Colon (tissue), 2 donors: ENCODE measurements around the gene AS3MT.
"Not testable (repeated sequence)": the region's sequence is repeated elsewhere in the genome, so short reads cannot be mapped to it uniquely, and the experiment has no call there.

ENCODE experiments used
- FAIRE-seq: peaks from 2 replicates; lab custom pipeline; 2012; peaks lifted over from hg19 to GRCh38; lab: Jason Lieb, UNC
- donor health status: control.
- donor health status: control.

Gene AS3MT

DNA sequence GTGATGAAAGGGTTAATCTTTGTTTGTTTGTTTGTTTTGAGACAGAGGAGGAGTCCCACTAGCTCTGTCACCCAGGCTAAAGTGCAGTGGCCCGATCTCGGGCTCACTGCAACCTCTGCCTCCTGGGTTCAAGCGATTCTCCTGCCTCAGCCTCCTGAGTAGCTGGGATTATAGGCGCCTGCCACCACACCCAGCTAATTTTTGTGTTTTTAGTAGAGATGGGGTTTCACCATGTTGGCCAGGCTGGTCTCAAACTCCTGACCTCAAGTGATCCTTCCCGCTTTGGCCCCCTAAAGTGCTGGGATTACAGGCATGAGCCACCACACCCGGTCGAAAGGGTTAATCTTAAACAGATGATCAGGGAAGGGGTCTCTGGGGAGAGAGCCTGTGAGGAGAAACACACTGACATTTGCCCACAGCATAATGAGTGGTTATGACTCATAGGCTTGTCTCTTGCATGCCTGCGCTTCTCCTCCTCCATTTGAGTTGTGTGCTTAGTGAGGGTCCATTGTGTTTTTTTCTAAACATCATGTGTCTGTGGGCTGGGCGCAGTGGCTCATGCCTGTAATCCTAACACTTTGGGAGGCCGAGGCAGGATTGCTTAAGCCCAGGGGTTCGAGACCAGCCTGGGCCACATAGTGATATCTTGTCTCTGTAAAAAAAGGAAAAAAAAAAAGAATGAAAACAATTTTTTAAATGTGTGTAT is 13.4 kb upstream of the AS3MT start:
- not testable (repeated sequence) for FAIRE-seq

DNA sequence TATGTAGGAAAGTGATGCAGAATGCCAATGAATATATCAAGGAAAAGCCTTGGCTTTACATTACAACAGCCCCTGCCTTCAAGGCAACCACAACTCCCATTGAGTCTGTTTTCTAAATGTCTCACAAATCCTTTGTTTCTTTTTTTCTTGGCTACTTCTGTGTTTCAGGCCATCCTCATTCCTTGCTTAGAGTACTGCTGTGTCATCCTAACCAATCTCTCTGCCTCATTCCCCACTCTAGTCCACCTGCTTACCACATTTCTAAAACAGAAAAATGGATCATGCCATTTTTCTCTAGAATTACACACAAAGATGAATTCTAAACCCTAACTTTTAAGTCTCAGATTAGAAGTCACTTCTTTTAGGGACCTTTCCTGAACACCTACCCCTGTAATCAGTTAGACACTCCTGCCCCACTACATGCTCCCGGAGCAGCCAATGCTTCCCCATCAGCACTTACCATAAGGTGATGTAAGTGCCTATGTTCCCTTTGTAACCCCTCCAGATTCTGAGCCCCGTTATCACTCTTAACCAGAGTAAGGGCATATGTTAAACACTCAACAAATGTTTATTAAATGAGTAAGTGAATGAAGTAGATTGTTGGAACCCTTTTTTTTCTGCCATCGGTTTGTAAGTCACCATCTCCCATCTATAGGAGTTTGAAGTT is 12.4 kb upstream of the AS3MT start:
- no peak for FAIRE-seq

DNA sequence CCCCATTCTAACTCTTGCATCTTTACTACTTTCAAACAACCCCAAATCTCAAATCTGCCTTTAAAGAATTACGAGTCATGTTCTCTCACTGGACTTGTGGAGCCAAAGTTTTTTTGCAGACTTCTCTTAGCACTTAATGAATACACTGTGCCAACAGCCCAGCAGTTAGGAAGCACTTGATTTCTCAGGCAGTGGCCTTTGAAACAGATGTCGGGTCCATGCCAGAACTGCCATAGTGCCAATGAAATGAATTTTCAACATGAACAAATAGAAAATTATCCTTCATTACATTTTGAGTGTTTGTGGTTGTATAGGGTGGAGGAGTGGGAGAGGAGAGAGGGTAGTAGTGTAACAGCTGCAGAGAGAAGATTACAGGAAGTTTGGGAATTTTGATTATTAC is 9.4 kb upstream of the AS3MT start:
- no peak for FAIRE-seq

DNA sequence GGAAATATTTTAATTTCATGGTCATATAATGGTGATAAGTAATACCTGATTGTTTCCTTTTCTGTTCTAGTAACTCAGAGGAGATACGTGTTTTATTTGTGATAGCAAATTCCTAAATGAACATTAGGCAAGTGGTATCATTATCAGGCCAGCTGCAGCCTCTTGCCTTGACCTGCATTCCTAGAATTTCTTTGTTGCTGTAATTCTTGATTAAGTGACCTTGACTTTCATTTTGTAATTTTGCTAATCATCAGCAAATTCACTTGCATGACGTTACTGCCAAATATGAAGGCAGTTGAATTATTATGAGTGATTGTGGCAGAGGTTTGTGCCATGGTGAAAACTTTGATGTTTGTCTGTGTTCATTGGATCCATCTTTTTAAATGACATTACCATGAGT is 5.6 kb upstream of the AS3MT start:
- no peak for FAIRE-seq

DNA sequence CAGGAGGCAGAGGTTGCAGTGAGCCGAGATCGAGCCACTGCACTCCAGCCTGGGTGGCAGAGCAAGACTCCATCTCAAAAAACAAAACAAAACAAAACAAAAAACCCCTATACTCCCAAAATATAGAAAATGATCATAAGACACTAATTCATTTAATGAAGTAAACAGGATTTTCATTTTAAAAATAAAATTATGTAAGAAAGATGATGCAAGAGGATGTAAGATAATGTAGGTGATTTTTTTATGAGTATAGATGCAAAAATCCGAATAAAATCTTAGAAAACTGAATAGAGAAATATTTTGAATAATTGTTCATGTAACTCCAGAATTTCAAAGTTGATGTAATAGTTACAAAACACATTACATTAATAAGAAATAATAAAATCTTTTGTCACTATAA is 3.6 kb upstream of the AS3MT start:
- no peak for FAIRE-seq

DNA sequence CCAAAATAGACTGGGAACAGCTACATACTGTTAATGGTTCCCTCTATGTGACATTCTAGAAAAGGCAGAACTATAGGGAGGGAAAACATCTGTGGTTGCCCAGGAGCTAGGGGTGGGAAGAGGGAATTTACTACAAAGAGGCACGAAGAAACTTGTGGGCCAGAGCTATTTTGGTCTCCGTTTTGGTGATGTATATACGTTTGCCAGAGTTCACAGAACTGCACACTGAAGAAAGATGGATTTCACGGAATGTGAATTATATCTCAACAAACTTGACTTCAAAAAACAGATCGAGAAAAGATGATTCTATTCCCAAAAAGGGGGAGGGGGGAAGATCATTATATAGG is 386 bp upstream of the AS3MT start:
- no peak for FAIRE-seq

DNA sequence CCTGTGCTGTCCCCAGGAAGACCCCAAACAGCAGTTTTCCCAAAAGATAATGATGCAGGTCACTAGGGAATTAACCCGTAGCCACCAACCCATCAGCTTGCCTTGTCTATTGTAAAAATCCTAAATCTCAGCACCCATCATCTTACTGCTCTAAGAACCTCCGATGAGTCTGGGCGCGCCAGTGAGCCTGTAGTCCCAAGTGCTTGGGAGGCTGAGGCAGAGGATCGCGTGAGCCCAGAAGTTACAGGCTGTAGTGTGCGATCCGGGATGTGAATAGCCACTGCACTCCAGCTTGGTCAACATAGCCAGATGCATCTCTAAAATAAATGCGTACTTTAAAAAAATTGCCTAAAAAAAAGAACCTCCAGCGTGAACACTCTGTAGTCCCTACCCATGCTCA is 951 bp downstream of the AS3MT start:
- no peak for FAIRE-seq

DNA sequence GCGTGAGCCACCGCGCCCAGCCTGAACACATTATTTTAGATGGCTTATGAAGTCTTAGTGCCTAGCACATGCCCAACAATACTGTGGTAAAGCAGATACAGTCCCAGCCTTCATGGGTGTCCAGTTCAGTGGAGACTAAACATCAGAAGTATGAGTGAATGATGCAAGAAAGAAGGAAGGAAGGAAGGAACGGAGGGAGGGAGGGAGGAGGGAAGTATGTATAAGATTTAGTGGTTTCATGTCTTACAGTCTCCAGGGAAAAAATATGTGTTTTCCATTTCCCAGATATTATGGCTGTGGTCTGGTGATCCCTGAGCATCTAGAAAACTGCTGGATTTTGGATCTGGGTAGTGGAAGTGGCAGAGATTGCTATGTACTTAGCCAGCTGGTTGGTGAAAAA is 2.9 kb downstream of the AS3MT start:
- FAIRE-seq, result no peak

DNA sequence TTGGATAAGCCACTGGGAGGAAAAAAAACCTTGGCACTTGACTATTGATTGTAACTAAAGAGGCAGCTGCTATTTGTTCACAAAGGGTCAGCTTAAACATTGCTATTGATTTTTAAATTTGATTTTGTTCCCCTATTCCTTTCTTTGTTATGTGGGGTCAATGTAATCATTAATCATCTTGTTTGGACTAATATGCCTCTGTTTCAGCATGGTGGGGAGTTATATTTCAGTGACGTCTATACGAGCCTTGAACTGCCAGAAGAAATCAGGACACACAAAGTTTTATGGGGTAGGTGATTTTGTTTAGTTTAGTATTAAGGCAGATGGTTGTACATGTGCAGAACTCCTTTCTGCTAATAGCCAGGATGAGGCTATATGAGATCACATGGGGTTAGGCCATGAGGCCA is 7.5 kb downstream of the AS3MT start:
- no peak for FAIRE-seq

DNA sequence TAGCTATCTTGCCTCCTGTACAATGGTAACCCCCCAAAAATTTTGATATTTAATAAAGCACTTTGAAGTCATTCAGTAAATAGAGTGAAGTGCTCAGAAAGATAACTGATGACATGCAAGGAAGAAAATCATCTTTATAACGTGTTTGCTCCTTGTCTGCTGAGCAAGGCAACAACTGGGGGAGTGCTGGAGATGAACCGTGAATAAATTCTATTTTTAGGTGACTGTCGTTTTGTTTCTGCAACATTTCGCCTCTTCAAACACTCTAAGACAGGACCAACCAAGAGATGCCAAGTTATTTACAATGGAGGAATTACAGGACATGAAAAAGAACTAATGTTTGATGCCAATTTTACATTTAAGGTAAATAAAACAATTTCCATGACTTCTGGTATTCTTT is 9.4 kb downstream of the AS3MT start:
- no peak for FAIRE-seq

DNA sequence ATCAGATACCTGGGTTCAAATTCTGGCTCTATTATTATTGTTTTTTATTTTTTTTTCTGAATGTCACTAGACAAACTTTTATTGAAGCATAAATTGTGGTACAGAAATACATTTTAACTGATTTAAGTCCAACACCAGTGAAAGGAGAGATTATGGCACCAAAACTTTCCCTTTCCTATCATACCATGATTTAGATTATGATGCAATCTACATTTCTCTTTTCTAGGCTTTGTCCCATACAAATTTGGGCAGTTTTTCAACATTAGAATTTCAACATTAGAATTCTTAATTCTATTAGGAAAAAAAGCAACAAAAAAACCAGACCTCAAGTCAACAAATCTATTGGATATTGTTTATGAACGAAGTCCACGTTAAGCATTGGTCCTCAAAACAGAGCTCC is 11.0 kb downstream of the AS3MT start:
- FAIRE-seq, result no peak

DNA sequence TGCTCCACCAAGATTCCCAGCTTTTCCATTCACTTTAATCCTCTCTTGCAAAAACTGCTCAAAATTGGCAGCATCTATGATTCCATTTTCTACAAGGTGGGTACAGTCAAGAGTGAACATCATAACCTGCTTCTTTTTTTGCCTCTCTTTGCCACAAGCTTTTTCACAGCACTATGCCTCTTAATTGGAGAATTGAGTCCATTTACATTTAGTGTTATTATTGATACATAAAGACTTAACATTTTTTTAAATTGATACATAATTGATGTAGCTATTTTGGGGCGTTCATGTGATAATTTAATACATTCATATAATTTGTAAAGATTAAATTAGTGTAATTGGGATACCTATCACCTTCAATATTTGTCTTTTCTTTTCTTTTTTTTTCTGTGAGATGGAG is 18.8 kb downstream of the AS3MT start:
- no peak for FAIRE-seq

DNA sequence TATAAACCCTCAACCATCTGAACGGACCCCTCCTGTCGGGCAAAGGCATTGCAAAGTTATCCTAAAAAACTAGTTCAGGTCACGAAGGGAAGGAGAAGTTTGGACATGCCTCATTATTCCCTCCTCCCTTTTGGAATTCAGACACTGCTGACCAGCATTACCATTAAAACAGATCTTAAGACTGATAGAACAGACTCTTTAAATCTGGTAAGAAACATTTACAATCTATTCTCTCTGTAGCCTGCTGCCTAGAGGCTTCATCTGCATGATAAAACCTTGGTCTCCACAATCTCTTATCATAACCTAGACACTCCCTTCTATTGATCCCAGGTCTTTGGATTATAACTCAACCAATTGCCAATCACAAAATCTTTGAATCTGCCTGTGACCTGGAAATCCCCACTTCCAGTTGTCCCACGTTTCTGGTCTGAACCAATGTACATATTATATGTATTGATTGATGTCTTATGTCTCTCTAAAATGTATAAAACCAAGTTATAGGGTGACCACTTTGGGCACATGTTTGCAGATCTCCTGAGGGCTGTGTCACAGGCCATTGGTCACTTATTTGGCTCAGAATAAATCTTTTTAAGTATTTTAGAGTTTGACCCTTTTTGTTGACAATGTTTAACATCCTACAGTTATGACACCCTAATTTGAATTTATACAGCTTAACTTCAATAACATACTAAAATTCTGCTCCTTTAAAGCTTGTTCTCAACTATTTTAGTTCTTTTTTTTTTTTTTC is 25.4 kb downstream of the AS3MT start:
- FAIRE-seq, result no peak

DNA sequence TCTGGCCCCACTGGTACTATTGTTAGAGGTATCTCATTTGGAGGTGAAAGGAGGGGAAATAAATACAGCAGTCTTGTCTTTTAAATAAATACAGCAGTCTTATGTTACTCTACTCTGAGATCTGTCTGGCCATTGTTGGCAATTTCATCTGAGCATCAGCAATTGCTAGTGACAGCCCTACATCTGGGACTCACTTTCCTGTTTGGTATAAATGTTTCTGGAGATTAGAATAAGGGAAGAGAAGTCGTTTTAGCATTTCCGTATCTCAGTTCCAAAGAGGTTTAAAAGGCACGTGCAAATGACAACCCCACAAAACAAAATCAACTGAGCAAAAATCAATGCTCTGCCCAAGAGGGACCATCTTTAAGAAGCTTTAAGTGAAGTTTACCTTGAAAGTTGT is 30.7 kb downstream of the AS3MT start:
- no peak for FAIRE-seq

DNA sequence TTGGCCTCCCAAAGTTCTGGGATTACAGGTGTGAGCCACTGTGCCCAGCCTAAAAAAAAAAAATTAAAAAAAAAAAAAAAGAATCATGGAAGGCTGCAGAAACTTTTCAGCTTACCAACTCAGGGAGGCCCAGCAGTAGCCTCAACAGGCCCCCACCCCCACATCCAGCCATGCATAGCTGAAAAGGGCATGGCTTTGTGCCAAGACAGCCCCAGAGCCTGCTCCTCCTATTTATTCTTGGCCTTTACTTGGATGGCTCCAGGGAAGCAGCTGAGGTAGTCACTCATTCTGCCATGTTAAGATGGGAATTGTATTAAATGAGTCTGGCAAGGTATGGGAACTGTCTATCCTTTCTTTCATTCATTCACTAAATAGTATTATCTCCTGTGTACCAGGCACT is 35.1 kb downstream of the AS3MT start:
- FAIRE-seq, result no peak

DNA sequence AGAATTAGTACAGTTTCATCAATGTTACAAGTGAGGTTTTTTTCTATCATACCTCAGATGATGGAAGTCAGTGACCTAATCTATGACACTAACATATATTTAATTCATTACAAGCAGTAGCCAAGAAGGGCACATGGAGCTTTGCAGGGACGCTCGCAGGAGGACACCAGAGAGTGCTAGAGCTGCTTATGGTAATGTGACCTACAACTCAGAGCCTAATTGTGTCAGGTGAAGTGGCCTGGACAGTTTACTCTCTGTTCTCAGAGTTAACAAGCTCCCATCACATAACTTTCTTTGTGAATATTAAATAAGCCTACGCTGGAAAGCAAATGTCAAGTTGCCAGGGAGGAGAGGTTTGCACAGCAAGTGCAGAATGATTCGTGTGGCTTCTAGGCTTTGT is 37.2 kb downstream of the AS3MT start:
- FAIRE-seq, result no peak

DNA sequence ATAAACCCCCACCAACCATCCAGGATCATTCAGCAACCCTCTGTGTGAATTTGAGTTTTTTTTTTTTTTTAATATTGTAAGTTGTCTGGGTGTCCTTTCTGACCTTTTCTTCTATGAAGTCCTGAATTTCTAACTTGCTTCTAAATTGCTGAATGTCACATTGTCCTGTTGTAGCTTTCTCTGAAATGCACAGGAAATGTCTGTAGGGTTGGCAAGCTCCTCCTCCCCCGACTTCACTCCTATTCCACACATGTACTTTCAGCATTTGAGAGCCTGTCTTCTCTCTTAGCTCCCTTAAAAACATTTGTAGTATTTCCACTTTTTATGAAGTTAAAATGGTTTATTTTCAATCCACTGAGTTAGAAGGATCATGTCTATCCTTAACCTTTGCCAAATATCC is 45.5 kb downstream of the AS3MT start:
- FAIRE-seq, result no peak

DNA sequence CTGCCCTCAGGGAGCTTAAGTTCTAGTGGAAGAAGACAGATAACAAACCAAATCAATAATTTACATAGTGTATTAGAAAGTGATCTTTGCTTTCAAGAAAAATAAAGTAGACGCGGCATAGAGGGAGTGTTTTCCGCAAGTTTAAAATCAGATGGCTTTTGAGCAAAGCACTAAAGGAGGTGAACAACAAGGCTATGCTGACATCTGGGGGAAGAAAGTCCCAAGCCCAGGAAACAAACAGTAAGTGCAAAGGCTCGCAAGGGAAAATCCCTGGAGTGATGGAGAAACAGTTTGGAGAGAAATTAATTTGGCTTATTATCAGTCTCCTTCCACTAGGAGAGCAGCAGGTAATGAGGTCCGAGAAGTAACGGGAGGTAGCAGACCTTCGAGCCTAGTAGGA is 46.9 kb downstream of the AS3MT start:
- FAIRE-seq, result no peak

DNA sequence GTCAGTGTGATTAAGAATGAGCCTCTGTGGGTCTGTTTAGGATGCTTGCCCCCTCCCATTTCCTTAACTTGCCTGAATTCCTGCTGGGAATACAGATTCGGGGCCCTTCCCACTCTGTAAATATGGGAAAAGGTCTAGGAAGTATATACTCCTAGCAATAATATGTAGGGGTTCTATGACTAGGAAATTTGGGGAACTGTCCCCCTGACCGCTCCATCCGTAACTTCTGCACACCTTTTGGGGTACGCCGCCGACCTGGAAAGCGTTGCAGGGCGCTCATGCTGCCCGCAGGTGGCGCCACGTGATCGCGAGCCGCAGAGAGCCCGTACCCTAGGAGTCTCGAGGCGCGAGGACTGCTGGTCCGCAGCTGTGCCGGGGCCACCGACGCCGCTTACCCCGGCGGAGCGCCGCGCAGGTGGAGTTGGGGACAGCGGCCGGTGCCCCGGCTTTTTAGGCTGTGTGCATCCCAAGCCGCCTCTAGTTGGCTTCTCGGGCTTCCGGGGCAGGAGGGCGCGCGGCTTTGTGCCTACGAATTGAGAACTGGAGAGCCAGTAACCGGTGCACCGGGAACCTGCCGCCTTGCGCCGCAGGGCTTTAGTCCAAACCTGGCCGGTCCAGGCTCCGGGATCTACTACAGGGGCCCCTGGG is 48.2 kb downstream of the AS3MT start:
- no peak for FAIRE-seq

DNA sequence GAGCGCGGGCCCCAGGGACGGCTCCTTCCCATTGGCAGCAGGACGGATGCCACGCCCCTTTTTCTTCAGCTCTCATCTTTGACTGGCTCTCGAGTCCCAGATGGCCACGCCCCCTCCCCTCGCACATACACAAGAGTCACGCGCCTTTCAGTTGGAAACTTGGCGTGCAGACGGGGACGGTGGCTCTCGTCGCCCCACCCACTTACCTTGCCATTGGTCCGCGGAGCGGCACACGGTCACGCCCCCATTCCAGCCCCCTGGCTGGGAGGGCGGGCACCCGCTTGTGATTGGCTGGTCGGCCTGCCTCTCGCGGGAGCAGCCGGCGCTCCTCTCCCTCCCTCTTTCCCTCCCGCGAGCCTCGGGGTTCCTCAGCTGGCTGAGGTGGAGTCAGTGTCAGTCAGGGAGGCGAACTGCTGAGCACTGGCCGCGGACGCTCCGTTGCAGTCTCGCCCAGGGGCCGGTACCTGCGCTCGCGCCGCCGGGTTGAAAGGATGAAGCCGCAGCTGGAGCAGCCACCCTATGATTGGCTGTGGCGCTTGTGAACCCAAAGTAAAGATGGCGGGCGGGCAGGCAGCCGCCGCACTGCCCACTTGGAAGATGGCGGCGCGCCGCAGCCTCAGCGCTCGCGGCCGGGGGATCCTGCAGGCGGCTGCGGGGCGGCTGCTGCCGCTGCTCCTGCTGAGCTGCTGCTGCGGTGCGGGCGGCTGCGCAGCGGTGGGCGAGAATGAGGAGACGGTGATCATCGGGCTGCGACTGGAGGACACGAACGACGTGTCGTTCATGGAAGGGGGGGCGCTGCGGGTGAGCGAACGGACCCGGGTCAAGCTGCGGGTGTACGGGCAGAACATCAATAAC is 48.9 kb downstream of the AS3MT start, which contains the start of gene CNNM2:
Gene CNNM2 (plus strand): TSS at position 333 of the 855 bp plus-strand sequence. CDS start 187 bp downstream, at position 520.
- peak; percentile 62 for FAIRE-seq

DNA sequence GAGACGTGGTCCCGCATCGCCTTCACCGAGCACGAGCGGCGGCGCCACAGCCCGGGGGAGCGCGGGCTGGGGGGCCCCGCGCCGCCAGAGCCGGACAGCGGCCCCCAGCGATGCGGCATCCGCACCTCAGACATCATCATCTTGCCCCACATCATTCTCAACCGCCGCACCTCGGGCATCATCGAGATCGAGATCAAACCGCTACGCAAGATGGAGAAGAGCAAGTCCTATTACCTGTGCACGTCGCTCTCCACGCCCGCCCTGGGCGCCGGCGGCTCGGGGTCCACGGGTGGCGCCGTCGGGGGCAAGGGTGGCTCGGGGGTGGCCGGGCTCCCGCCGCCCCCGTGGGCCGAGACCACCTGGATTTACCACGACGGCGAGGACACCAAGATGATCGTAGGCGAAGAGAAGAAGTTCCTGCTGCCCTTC is 49.6 kb downstream of the AS3MT start:
- no peak for FAIRE-seq
